ENCODE results near the gene DCST2.
A peak's percentile ranks its signal among the peaks of the same experiment; 100 is the strongest.

The DCST2 gene

DNA sequence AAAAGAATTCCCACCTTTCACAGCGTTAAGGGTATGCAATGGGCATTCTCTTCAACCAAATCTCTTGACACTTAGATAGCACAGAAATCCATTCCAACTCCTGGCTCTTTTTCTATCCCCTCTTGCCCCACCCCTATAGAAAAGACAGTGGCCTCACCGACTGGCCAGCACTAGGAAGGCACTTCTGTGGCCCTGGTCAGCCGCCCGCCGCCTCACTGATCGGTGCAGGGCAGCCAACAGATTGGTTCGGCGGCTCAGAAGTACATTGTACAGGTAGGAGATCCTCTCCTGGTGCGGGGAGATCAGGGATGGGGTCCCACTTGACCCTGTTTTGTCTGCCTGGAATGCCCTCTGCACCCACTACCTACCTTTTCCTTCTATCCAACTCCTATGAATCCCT lies 9.3 kb downstream of the DCST2 start:
- WGBS, 2 experiments, result 92 to 94% methylated on average over 9 of the region's 9 CpGs
- Histone ChIP-seq H3K4me1 (ENCODE audit: control insufficient read depth, insufficient read depth, low read length) (peaks cover 6% of the 10 kb centered on the region), H3K27ac (ENCODE audit: insufficient read depth, low read depth, low read length, poor library complexity, severe bottlenecking) (no peak overlapping the region), H3K27me3 (ENCODE audit: control insufficient read depth, insufficient read depth, low read length, poor library complexity, severe bottlenecking) (no peaks in the 10 kb centered on the region), H3K36me3 (ENCODE audit: control insufficient read depth, insufficient read depth, low read length) (no peaks in the 10 kb centered on the region), H3K9me3 (ENCODE audit: control insufficient read depth, low read length) (no peaks in the 10 kb centered on the region), H3K4me3 (ENCODE audit: insufficient read depth, low read depth, low read length) (no peak overlapping the region)

DNA sequence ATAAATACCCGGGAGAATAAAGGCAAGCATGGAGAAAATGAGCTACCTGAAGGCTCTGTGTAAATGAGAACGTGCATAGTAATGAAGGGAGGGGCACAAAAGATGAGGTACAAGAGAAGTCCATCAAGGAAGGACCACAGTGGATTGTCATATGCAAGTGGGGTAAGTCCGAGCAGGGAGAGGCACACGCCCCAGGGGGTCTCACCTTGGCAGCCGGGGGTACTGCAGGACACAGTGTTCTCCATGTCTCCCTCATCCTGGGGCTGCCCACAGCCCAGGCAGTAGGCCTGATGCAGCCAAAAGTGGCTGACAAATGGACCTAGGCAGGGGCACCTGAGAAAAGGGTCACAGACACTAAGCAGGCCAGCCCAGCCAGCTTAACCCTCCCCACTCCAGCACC lies 10.0 kb downstream of the DCST2 start:
- Histone ChIP-seq H3K4me3 (ENCODE audit: insufficient read depth, low read depth, low read length) (no peak overlapping the region), H3K9me3 (ENCODE audit: control insufficient read depth, low read length) (no peaks in the 10 kb centered on the region), H3K27ac (ENCODE audit: insufficient read depth, low read depth, low read length, poor library complexity, severe bottlenecking) (no peak overlapping the region), H3K36me3 (ENCODE audit: control insufficient read depth, insufficient read depth, low read length) (no peaks in the 10 kb centered on the region), H3K4me1 (ENCODE audit: control insufficient read depth, insufficient read depth, low read length) (peaks cover 9% of the 10 kb centered on the region), H3K27me3 (ENCODE audit: control insufficient read depth, insufficient read depth, low read length, poor library complexity, severe bottlenecking) (no peaks in the 10 kb centered on the region)
- 81 to 85% methylated on average over 5 of the region's 5 CpGs for WGBS, 2 experiments

DNA sequence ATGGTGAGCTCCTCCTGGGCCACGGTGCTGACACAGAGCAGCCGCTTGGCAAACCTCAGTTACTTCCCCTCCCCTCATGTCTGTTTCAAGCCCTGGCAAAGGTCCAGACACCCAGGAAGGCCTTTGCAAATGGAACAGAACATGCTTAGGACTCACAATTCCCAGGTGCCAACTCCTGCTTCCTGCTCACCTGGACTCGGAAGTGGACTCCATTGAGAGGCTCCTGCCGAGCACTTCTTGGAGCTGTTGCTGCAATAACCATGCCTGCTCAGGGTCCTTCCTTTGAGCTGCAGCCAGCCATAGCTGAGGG lies 10.7 kb downstream of the DCST2 start:
- H3K9me3 ChIP-seq (ENCODE audit: control insufficient read depth, low read length), result no peaks in the 10 kb centered on the region
- WGBS, 2 experiments, result 88 to 92% methylated on average over 4 of the region's 4 CpGs
- H3K4me1 ChIP-seq (ENCODE audit: control insufficient read depth, insufficient read depth, low read length), result peaks cover 15% of the 10 kb centered on the region
- no peak overlapping the region for H3K27ac ChIP-seq (ENCODE audit: insufficient read depth, low read depth, low read length, poor library complexity, severe bottlenecking)
- H3K27me3 ChIP-seq (ENCODE audit: control insufficient read depth, insufficient read depth, low read length, poor library complexity, severe bottlenecking), result no peaks in the 10 kb centered on the region
- H3K36me3 ChIP-seq (ENCODE audit: control insufficient read depth, insufficient read depth, low read length), result no peaks in the 10 kb centered on the region
- H3K4me3 ChIP-seq (ENCODE audit: insufficient read depth, low read depth, low read length), result no peak overlapping the region

DNA sequence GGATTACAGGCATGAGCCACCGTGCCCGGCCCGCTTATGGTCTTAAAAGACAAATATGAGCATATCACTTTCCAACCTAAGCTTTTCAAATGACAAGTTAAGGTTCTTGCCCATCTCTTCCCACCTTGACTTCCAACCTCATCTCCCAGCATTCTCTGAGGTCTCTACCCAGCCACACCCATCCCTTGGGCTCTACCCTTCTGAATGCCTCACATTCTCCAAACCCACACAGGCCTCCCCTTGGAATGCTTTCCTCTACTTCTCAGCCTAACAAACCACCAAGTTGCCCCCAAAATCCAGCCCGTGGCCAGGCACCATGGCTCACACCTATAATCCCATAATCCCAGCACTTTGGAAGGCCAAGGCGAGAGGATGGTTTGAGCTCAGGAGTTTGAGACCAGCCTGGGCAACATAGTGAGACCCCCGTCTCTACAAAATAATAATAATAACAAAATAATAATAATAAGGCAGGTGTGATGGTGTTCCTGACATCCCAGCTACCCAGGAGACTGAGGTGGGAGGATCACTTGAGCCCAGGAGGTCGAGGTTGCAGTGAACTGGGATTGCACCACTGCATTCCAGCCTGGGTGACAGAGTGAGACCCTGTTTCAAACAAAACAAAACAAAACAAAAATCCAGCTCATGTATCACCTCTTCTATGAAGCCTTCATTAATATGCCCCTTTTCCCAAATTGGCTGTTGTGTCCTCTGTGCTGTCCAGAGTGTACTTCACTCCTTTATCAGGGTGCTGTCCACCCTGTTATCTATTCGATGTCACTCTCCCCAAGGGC lies 11.2 kb downstream of the DCST2 start:
- Histone ChIP-seq H3K9me3 (ENCODE audit: control insufficient read depth, low read length) (no peaks in the 10 kb centered on the region), H3K4me1 (ENCODE audit: control insufficient read depth, insufficient read depth, low read length) (peaks cover 17% of the 10 kb centered on the region), H3K27ac (ENCODE audit: insufficient read depth, low read depth, low read length, poor library complexity, severe bottlenecking) (no peak overlapping the region), H3K36me3 (ENCODE audit: control insufficient read depth, insufficient read depth, low read length) (no peaks in the 10 kb centered on the region), H3K27me3 (ENCODE audit: control insufficient read depth, insufficient read depth, low read length, poor library complexity, severe bottlenecking) (no peaks in the 10 kb centered on the region), H3K4me3 (ENCODE audit: insufficient read depth, low read depth, low read length) (no peak overlapping the region)
- 88 to 90% methylated on average over 7 of the region's 8 CpGs for WGBS, 2 experiments

DNA sequence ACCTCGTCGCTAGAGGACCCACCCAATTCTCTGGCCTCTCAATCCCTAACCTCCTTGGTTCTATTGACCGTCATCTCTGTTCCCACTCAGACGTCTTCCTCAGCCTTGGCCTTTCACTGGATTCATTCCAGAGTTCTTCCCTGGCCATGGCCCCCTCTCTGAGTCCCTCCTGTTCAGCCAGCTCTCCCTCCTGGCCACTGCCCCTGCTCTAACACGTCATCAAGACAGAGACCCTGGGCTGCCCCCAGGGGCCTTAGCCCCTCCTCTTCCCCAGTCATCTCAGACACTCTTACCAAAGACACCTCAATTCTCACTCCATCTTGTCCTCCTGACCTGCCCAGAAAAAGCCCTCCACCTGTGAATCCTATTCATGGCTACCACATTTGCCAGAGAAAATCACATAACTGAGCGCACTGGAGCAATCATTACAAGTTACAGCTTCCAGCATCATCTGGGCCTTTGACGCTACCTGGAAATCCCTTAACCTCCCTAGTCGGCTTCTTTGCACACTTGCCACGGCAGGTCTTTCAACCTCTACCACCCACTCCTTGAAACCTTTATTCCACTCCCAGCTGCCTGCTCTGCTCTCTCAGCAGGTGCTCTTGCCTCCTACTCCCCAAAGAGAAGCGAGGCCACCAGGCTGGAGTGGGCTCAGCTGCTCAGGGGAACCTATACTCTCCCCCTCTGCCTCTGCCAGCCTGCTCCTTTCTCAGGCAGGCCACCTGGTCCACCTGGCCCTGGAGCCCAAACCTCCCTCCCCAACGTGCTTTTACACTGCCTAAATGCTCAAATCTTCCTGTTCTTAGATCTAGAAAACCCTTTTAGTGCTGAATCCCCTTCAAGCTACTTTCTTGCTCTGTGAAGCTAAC lies 14.0 kb downstream of the DCST2 start:
- H3K27ac ChIP-seq (ENCODE audit: insufficient read depth, low read depth, low read length, poor library complexity, severe bottlenecking), result no peak overlapping the region
- WGBS, 2 experiments, result 78 to 80% methylated on average over 11 of the region's 11 CpGs

DNA sequence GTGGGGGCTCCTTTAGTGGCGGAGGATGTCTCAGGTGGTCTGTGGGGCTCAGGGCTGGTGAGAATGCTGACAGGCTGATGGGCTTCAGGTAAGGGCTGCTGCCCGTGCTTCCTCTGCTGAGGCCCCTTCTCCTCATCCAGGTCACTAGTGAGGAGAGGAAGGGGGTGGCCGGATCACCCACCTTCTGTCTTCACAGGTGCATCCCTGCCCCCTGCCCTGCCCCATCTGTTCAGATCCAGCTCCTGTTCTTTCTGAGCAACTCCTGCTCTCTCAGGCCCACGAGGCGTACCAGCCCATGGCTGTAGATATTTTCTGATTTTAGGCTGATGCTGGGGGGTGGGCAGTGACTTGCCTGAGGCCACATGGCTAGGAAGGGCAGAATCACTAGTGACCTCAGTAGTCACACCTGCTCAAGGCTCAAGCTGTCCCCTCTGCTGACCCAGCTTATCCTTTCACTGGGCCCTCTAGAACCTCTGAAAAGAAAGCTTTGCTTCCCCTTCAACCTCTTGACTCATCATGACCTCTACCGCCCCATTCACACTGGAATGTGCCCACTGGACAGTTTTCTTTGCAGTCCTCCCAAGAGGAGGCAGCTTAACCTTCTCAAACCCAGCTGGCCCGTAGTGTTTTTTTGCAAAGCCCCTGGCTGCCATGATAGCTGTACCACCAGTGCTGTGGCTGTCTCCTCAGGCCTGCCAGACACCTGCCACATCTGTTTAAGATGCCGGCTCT lies 14.8 kb downstream of the DCST2 start:
- H3K4me1 ChIP-seq (ENCODE audit: control insufficient read depth, insufficient read depth, low read length), result peaks cover 22% of the 10 kb centered on the region
- peaks cover 4% of the 10 kb centered on the region for H3K36me3 ChIP-seq (ENCODE audit: control insufficient read depth, insufficient read depth, low read length)
- H3K9me3 ChIP-seq (ENCODE audit: control insufficient read depth, low read length), result no peaks in the 10 kb centered on the region
- no peaks in the 10 kb centered on the region for H3K27me3 ChIP-seq (ENCODE audit: control insufficient read depth, insufficient read depth, low read length, poor library complexity, severe bottlenecking)
- WGBS, 2 experiments, result 88 to 91% methylated on average over 8 of the region's 8 CpGs
- no peak overlapping the region for H3K27ac ChIP-seq (ENCODE audit: insufficient read depth, low read depth, low read length, poor library complexity, severe bottlenecking)
- no peak overlapping the region for H3K4me3 ChIP-seq (ENCODE audit: insufficient read depth, low read depth, low read length)

More for the DNA sequence above, 14.0 kb downstream of the DCST2 start:
- Histone ChIP-seq H3K4me3 (ENCODE audit: insufficient read depth, low read depth, low read length) (no peak overlapping the region), H3K27me3 (ENCODE audit: control insufficient read depth, insufficient read depth, low read length, poor library complexity, severe bottlenecking) (no peaks in the 10 kb centered on the region), H3K4me1 (ENCODE audit: control insufficient read depth, insufficient read depth, low read length) (peaks cover 22% of the 10 kb centered on the region), H3K36me3 (ENCODE audit: control insufficient read depth, insufficient read depth, low read length) (peaks cover 3% of the 10 kb centered on the region), H3K9me3 (ENCODE audit: control insufficient read depth, low read length) (no peaks in the 10 kb centered on the region)

DNA sequence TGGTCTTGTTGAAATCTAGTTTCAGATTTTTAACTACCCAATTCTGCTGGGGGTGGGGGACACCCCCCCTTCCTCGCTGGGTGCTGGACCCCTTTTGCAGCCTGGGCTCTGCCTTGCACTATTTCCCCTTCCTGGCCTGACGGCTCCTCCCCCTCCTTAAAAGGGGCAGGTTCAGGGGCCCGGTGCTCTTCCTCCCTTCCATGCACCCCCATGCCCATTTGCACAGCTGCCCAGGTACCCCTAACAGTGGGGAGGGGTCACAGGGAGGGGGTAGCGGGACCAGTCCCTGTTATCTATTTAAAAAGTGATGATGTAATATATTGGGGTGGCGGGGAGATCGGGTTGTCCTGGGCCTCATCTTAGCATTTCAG lies 15.7 kb downstream of the DCST2 start:
- Histone ChIP-seq H3K4me1 (ENCODE audit: control insufficient read depth, insufficient read depth, low read length) (peaks cover 24% of the 10 kb centered on the region), H3K4me3 (ENCODE audit: insufficient read depth, low read depth, low read length) (no peak overlapping the region), H3K27ac (ENCODE audit: insufficient read depth, low read depth, low read length, poor library complexity, severe bottlenecking) (no peak overlapping the region), H3K36me3 (ENCODE audit: control insufficient read depth, insufficient read depth, low read length) (peaks cover 4% of the 10 kb centered on the region), H3K27me3 (ENCODE audit: control insufficient read depth, insufficient read depth, low read length, poor library complexity, severe bottlenecking) (no peaks in the 10 kb centered on the region), H3K9me3 (ENCODE audit: control insufficient read depth, low read length) (no peaks in the 10 kb centered on the region)
- WGBS, 2 experiments, result 78 to 79% methylated on average over 6 of the region's 6 CpGs

DNA sequence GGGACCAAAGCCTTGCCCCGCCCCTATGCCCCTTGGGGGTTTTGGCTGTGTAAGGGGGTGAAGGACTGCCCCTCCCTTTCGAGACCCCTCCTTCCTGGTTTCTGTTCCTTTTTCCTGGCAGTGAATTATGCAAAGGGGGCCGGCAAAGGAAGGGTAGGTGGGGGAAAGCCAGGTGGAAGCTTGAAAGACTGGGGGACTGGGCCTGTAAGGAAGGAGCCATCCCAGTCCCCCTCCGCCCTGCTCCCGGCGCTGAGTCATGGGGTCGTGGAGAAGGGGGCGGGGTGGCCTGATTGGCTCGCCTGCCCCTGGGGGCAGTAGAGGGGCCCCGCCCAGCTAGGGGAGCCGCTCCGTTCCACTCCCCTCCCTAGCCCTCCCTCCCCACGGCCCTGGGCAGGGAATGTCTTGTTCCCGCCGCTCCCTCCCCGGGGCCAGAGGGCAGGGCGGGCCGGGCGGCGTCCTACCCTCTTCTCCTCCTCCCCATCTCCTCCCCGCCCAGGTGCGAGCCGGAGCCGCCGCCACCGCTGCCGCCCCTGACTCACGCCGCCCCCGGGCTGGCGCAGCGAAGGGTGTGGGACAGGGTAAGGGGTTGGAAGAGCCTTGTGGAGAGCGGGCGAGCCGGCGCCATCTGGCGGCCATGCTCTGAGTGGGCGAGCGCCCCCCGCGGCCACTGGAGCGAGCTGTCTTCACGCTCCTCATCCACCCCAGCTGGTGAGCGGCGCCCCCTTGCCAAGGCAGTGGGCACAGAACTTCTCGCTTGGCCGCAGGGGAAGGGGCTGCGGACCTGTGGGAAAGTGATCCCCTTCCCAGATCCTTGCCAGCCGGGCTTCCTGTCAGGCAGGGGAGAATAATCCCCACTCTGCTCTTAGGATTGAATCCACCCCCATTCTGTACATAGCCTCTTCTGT lies 16.3 kb downstream of the DCST2 start:
- H3K36me3 ChIP-seq (ENCODE audit: control insufficient read depth, insufficient read depth, low read length), result peaks cover 4% of the 10 kb centered on the region
- peak overlapping the region; percentile 22 for H3K4me3 ChIP-seq (ENCODE audit: insufficient read depth, low read depth, low read length)
- no peaks in the 10 kb centered on the region for H3K9me3 ChIP-seq (ENCODE audit: control insufficient read depth, low read length)
- peak overlapping the region; percentile 75 for H3K27ac ChIP-seq (ENCODE audit: insufficient read depth, low read depth, low read length, poor library complexity, severe bottlenecking)
- H3K27me3 ChIP-seq (ENCODE audit: control insufficient read depth, insufficient read depth, low read length, poor library complexity, severe bottlenecking), result no peaks in the 10 kb centered on the region
- WGBS, 2 experiments, result 4% methylated on average over 49 of the region's 49 CpGs
- H3K4me1 ChIP-seq (ENCODE audit: control insufficient read depth, insufficient read depth, low read length), result peaks cover 30% of the 10 kb centered on the region

DNA sequence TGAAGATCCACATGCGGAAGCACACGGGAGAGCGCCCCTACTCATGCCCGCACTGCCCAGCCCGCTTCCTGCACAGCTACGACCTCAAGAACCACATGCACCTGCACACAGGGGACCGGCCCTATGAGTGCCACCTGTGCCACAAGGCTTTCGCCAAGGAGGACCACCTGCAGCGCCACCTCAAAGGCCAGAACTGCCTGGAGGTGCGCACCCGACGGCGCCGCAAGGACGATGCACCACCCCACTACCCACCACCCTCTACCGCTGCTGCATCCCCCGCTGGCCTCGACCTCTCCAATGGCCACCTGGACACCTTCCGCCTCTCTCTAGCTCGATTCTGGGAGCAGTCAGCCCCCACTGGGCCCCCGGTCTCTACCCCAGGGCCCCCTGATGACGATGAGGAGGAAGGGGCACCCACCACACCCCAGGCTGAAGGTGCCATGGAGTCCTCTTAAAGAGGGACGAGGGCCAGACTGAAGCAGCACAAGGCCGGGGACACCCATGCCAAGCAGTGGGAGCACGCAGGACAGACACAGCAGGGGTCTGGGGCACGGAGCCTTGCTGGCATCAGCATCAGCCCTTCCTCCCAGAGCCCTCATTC lies 17.2 kb downstream of the DCST2 start:
- no peaks in the 10 kb centered on the region for H3K9me3 ChIP-seq (ENCODE audit: control insufficient read depth, low read length)
- H3K27me3 ChIP-seq (ENCODE audit: control insufficient read depth, insufficient read depth, low read length, poor library complexity, severe bottlenecking), result no peaks in the 10 kb centered on the region
- peaks cover 4% of the 10 kb centered on the region for H3K36me3 ChIP-seq (ENCODE audit: control insufficient read depth, insufficient read depth, low read length)
- no peak overlapping the region for H3K4me3 ChIP-seq (ENCODE audit: insufficient read depth, low read depth, low read length)
- no peak overlapping the region for H3K27ac ChIP-seq (ENCODE audit: insufficient read depth, low read depth, low read length, poor library complexity, severe bottlenecking)
- whole genome bisulfite sequencing, 2 experiments, result 96% methylated on average over 26 of the region's 26 CpGs
- peaks cover 37% of the 10 kb centered on the region for H3K4me1 ChIP-seq (ENCODE audit: control insufficient read depth, insufficient read depth, low read length)

All from ectodermal cell (in vitro differentiated cells).